K562 (cell line): Measurements from ENCODE around the gene BAMBI.

Experiments used
- ATF6 ChIP-seq: sonication (generic); formaldehyde crosslinking; IDR thresholded peaks from 2 replicates; pipeline ENCODE4 v1.4.0; 2020; ENCODE audit warnings: mild to moderate bottlenecking, missing genetic modification reagents
- FOXP4 ChIP-seq: sonication (generic); formaldehyde crosslinking; IDR thresholded peaks from 2 replicates; pipeline ENCODE4 v1.8.0; 2022; ENCODE audit warnings: mild to moderate bottlenecking, missing genetic modification reagents, borderline replicate concordance

GRCh38 chr10:28711776-28712175 is 34.5 kb downstream of the BAMBI start:
- TF ChIP-seq FOXP4 (CRISPR knock-in tag): no peak
- no peak for TF ChIP-seq ATF6
